Neural cell (in vitro differentiated cells): ENCODE measurements around the gene SLC35C1. TPM values are rescaled to one million over a fixed set of nuclear protein-coding genes. Genes with fewer than 3 reads are reported as not detected.

Source experiments
- H2AFZ ChIP-seq: fragments of 200-600, 300-800 bp; sonication (generic), shearing (Covaris generic); 2 replicates; pipeline ENCODE4 v1.6.0; 2014; ENCODE audit warnings: low read depth, mild to moderate bottlenecking, antibody characterized with exemption, low read length, moderate library complexity
- H3F3A ChIP-seq: fragments of 200-600 bp; shearing (Covaris generic); 2 replicates; pipeline ENCODE4 v1.6.1; 2016; ENCODE audit warnings: mild to moderate bottlenecking, moderate library complexity, mixed read lengths, antibody characterized with exemption, low read length; ENCODE audit not compliant: insufficient read depth, poor library complexity, severe bottlenecking
- H3K27ac ChIP-seq: fragments of 200-600, 300-800 bp; sonication (generic), shearing (Covaris generic); 2 replicates; pipeline ENCODE4 v1.5.1; 2014; ENCODE audit warnings: mild to moderate bottlenecking, low read length, moderate library complexity
- H3K27me3 ChIP-seq: fragments of 300-800, 200-600 bp; sonication (generic), shearing (Covaris generic); 2 replicates; pipeline ENCODE4 v1.6.0; 2014; ENCODE audit warnings: mild to moderate bottlenecking, low read depth, low read length, moderate library complexity; ENCODE audit not compliant: insufficient read depth
- H3K36me3 ChIP-seq: fragments of 300-800, 200-600 bp; sonication (generic), shearing (Covaris generic); 2 replicates; pipeline ENCODE4 v1.5.1; 2014; ENCODE audit warnings: mild to moderate bottlenecking, antibody characterized with exemption, low read length, moderate library complexity; ENCODE audit not compliant: insufficient read depth
- H3K4me2 ChIP-seq: fragments of 300-800, 200-600 bp; sonication (generic), shearing (Covaris generic); 2 replicates; pipeline ENCODE4 v1.6.0; 2014; ENCODE audit warnings: mild to moderate bottlenecking, low read length
- H3K4me3 ChIP-seq: fragments of 300-800, 200-600 bp; sonication (generic), shearing (Covaris generic); 2 replicates; pipeline ENCODE4 v1.5.1; 2014; ENCODE audit warnings: mild to moderate bottlenecking, low read length, moderate library complexity
- H3K79me2 ChIP-seq: fragments of 200-600 bp; shearing (Covaris generic); replicated peaks from 2 replicates; pipeline ENCODE4 v1.6.0; 2014; ENCODE audit warnings: mild to moderate bottlenecking, low read length, moderate library complexity; ENCODE audit not compliant: insufficient read depth
- H3K9ac ChIP-seq: fragments of 300-800, 200-600 bp; sonication (generic), shearing (Covaris generic); 2 replicates; pipeline ENCODE4 v1.6.1; 2016; ENCODE audit warnings: mild to moderate bottlenecking, low read length, mixed read lengths
- H3K9me2 ChIP-seq: fragments of 200-600 bp; shearing (Covaris generic); 2 replicates; pipeline ENCODE4 v1.6.1; 2016; ENCODE audit warnings: mild to moderate bottlenecking, low read length, mixed read lengths; ENCODE audit not compliant: insufficient read depth
- H3K9me3 ChIP-seq: fragments of 200-600, 300-800 bp; sonication (generic), shearing (Covaris generic); 2 replicates; pipeline ENCODE4 v1.6.1; 2016; ENCODE audit warnings: mild to moderate bottlenecking, mixed run types, low read length, moderate library complexity, mixed read lengths
- H4K20me1 ChIP-seq: fragments of 200-600 bp; shearing (Covaris generic); 2 replicates; pipeline ENCODE4 v1.6.1; 2016; ENCODE audit warnings: mild to moderate bottlenecking, mixed run types; ENCODE audit not compliant: insufficient read depth
- EP300 ChIP-seq: fragments of 450-650 bp; conservative IDR thresholded peaks from 2 replicates; pipeline ENCODE4 v1.6.1; 2014; ENCODE audit warnings: antibody characterized with exemption, mild to moderate bottlenecking, moderate library complexity; ENCODE audit not compliant: poor library complexity, severe bottlenecking
- EZH2 ChIP-seq: fragments of 200-600, 300-800 bp; shearing (Covaris generic), sonication (generic); IDR thresholded peaks from 2 replicates; pipeline ENCODE4 v1.6.1; 2014; ENCODE audit warnings: antibody characterized with exemption, low read length, borderline replicate concordance, mild to moderate bottlenecking; ENCODE audit not compliant: insufficient read depth, poor library complexity, severe bottlenecking
- MXI1 ChIP-seq: fragments of 450-650 bp; conservative IDR thresholded peaks from 2 replicates; pipeline ENCODE4 v1.6.1; 2014; ENCODE audit warnings: antibody characterized with exemption, mild to moderate bottlenecking; ENCODE audit not compliant: poor library complexity, severe bottlenecking
- POLR2AphosphoS5 ChIP-seq: IDR thresholded peaks from 2 replicates; pipeline ENCODE4 v1.6.1; 2012
- RAD21 ChIP-seq: fragments of 450-650 bp; conservative IDR thresholded peaks from 2 replicates; pipeline ENCODE4 v1.6.1; 2014; ENCODE audit warnings: antibody characterized with exemption, mild to moderate bottlenecking, moderate library complexity
- SMC3 ChIP-seq: fragments of 450-650 bp; conservative IDR thresholded peaks from 2 replicates; pipeline ENCODE4 v1.6.1; 2014; ENCODE audit warnings: antibody characterized with exemption, mild to moderate bottlenecking, moderate library complexity; ENCODE audit not compliant: poor library complexity
- TAF1 ChIP-seq: IDR thresholded peaks from 2 replicates; pipeline ENCODE4 v1.6.1; 2012; ENCODE audit warnings: low read depth
- polyA plus RNA-seq: library from polyadenylated mRNA; depleted of rRNA; stranded (reverse); fragments of >200 nt; gene quantifications from 2 replicates; pipeline ENCODE4 v1.2.3, GENCODE V29; 2014
- TF ChIP-seq, protein P1 (sequence below): fragments of 450-650 bp; IDR thresholded peaks from 2 replicates; pipeline ENCODE4 v1.5.1; 2014; ENCODE audit warnings: antibody characterized with exemption, mild to moderate bottlenecking, moderate library complexity; ENCODE audit not compliant: poor library complexity, severe bottlenecking
- TF ChIP-seq, protein P2 (sequence below): IDR thresholded peaks from 2 replicates; pipeline ENCODE4 v1.6.1; 2012; ENCODE audit warnings: borderline replicate concordance

The SLC35C1 gene
- polyA plus RNA-seq, 1 donor from 2014 or later = 2.3 TPM

DNA sequence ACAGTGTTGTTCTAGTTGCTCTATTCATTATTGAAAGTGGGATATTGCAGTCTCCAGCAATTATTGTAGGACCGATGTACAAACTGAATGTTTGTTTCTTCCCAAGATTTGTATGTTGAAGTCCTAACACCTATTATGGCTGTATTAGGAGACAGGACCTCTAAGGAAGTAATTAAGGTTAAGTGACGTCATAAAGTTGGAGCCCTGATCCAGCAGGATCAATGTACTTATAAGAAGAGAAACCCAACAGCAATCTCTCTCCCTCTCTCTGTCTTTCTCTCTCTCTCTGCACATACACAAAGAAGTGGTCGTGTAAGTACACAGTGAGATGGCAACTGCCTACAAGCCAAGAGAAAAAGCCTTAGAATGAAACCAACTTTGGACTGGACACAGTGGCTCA lies 16.1 kb upstream of the SLC35C1 start:
- Histone ChIP-seq H3K9me2 (no peaks in the 10 kb centered on the region), H2AFZ (no peak overlapping the region), H3K36me3 (no peaks in the 10 kb centered on the region), H3K4me2 (no peak overlapping the region), H3K9me3 (no peaks in the 10 kb centered on the region), H4K20me1 (no peaks in the 10 kb centered on the region), H3K79me2 (no peaks in the 10 kb centered on the region), H3K4me3 (no peak overlapping the region), H3F3A (no peaks in the 10 kb centered on the region), H3K9ac (no peak overlapping the region), H3K27me3 (no peaks in the 10 kb centered on the region), H3K27ac (no peak overlapping the region)
- TF ChIP-seq POLR2AphosphoS5 = no peak
- no peak for TF ChIP-seq EZH2
- TF ChIP-seq MXI1 = no peak
- TF ChIP-seq, protein P1, sequence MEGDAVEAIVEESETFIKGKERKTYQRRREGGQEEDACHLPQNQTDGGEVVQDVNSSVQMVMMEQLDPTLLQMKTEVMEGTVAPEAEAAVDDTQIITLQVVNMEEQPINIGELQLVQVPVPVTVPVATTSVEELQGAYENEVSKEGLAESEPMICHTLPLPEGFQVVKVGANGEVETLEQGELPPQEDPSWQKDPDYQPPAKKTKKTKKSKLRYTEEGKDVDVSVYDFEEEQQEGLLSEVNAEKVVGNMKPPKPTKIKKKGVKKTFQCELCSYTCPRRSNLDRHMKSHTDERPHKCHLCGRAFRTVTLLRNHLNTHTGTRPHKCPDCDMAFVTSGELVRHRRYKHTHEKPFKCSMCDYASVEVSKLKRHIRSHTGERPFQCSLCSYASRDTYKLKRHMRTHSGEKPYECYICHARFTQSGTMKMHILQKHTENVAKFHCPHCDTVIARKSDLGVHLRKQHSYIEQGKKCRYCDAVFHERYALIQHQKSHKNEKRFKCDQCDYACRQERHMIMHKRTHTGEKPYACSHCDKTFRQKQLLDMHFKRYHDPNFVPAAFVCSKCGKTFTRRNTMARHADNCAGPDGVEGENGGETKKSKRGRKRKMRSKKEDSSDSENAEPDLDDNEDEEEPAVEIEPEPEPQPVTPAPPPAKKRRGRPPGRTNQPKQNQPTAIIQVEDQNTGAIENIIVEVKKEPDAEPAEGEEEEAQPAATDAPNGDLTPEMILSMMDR = no peak
- TF ChIP-seq, protein P2, sequence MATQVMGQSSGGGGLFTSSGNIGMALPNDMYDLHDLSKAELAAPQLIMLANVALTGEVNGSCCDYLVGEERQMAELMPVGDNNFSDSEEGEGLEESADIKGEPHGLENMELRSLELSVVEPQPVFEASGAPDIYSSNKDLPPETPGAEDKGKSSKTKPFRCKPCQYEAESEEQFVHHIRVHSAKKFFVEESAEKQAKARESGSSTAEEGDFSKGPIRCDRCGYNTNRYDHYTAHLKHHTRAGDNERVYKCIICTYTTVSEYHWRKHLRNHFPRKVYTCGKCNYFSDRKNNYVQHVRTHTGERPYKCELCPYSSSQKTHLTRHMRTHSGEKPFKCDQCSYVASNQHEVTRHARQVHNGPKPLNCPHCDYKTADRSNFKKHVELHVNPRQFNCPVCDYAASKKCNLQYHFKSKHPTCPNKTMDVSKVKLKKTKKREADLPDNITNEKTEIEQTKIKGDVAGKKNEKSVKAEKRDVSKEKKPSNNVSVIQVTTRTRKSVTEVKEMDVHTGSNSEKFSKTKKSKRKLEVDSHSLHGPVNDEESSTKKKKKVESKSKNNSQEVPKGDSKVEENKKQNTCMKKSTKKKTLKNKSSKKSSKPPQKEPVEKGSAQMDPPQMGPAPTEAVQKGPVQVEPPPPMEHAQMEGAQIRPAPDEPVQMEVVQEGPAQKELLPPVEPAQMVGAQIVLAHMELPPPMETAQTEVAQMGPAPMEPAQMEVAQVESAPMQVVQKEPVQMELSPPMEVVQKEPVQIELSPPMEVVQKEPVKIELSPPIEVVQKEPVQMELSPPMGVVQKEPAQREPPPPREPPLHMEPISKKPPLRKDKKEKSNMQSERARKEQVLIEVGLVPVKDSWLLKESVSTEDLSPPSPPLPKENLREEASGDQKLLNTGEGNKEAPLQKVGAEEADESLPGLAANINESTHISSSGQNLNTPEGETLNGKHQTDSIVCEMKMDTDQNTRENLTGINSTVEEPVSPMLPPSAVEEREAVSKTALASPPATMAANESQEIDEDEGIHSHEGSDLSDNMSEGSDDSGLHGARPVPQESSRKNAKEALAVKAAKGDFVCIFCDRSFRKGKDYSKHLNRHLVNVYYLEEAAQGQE = no peak
- TF ChIP-seq EP300 = no peak
- no peak for TF ChIP-seq TAF1
- no peak for TF ChIP-seq SMC3
- no peak for TF ChIP-seq RAD21

DNA sequence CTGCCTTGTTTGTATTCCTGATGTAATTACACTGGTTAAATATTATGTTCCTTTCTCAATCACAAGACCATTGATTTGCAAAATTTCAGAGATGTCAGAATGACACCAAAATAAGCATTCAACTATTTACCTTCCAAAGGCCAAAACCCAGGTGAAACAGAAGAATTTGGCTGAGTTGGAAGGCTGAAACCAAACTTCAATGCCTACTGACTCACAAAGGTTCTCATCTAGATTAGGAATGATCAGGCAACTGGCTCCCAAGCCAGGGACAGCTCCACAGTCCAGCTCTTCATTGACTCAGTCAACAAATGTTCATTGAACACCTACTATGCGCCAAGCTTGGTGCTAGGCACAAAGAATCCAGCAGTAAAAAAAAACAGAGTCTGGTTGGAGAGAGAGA lies 13.4 kb upstream of the SLC35C1 start:
- H3K27ac ChIP-seq = no peak overlapping the region
- H3K4me2 ChIP-seq = no peak overlapping the region
- TF ChIP-seq TAF1 (no peak), EZH2 (no peak), RAD21 (no peak), POLR2AphosphoS5 (no peak), MXI1 (no peak), EP300 (no peak), SMC3 (no peak)
- TF ChIP-seq, protein P2 = no peak
- TF ChIP-seq, protein P1 = no peak
- no peaks in the 10 kb centered on the region for H3K9me2 ChIP-seq
- no peak overlapping the region for H3K9ac ChIP-seq
- H3K9me3 ChIP-seq = no peaks in the 10 kb centered on the region
- H3K79me2 ChIP-seq = no peaks in the 10 kb centered on the region
- H2AFZ ChIP-seq = no peak overlapping the region
- H3F3A ChIP-seq = no peaks in the 10 kb centered on the region
- no peak overlapping the region for H3K4me3 ChIP-seq
- H3K36me3 ChIP-seq = no peaks in the 10 kb centered on the region
- H3K27me3 ChIP-seq = no peaks in the 10 kb centered on the region
- H4K20me1 ChIP-seq = no peaks in the 10 kb centered on the region
